ENCODE data around the gene GABRG3.

The GABRG3 gene

GRCh38 chr15:27512281-27513001 lies 541.5 kb downstream of the GABRG3 start (continued):
- no peak for TF ChIP-seq GLIS2 (tag by site-specific recombination; IDR thresholded peaks at IDR 0.05)
- no peak for TF ChIP-seq ZNF341 (tag by site-specific recombination; IDR thresholded peaks at IDR 0.05; ENCODE audit: low read depth)

DNA sequence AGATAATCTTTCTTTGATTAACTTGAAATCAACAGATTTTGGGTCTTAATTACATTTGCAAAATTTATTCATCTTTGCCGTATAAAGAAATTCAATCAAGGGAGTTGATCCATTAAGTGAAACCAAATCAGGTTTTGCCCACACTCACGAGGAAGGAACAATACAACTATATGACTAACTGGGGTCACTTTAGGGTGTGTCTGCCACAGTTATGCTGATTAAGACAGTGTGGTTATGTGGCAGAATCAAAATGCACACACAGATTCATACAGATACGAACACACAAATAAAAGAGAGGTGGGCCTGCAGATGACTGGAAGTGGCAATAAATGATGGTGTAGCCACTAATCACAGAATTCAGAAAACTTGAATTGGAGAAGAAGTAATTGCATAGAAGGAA lies 543.5 kb downstream of the GABRG3 start:
- TF ChIP-seq SP3 (tag by site-specific recombination; IDR thresholded peaks at IDR 0.05) (no peak), ZNF26 (tag by site-specific recombination; IDR thresholded peaks at IDR 0.05) (no peak), TCF7L2 (IDR thresholded peaks at IDR 0.05; ENCODE audit: borderline replicate concordance, low read depth, low read length) (no peak), FEZF1 (tag by site-specific recombination; IDR thresholded peaks at IDR 0.05) (no peak), ZFP3 (tag by site-specific recombination; IDR thresholded peaks at IDR 0.05; ENCODE audit: low read depth) (no peak), GLIS2 (tag by site-specific recombination; IDR thresholded peaks at IDR 0.05) (no peak)
- TF ChIP-seq, protein P1, sequence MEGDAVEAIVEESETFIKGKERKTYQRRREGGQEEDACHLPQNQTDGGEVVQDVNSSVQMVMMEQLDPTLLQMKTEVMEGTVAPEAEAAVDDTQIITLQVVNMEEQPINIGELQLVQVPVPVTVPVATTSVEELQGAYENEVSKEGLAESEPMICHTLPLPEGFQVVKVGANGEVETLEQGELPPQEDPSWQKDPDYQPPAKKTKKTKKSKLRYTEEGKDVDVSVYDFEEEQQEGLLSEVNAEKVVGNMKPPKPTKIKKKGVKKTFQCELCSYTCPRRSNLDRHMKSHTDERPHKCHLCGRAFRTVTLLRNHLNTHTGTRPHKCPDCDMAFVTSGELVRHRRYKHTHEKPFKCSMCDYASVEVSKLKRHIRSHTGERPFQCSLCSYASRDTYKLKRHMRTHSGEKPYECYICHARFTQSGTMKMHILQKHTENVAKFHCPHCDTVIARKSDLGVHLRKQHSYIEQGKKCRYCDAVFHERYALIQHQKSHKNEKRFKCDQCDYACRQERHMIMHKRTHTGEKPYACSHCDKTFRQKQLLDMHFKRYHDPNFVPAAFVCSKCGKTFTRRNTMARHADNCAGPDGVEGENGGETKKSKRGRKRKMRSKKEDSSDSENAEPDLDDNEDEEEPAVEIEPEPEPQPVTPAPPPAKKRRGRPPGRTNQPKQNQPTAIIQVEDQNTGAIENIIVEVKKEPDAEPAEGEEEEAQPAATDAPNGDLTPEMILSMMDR (tag by site-specific recombination; IDR thresholded peaks at IDR 0.05), result no peak
- Histone ChIP-seq H3K4me1 (ENCODE audit: control insufficient read depth, insufficient read depth, low read length) (no peaks in the 10 kb centered on the region), H3K9me3 (ENCODE audit: control insufficient read depth, insufficient read depth, low read depth, low read length) (no peaks in the 10 kb centered on the region), H3K36me3 (ENCODE audit: control insufficient read depth in 2 of 2, insufficient read depth in 1 of 2, low read length in 2 of 2) (no peaks in the 10 kb centered on the region), H3K27ac (ENCODE audit: extremely low read depth, low read depth, low read length) (no peak overlapping the region), H3K4me3 (ENCODE audit: low read depth, low read length) (no peak overlapping the region)
- ChIA-PET POLR2A (no interaction called here), CTCF (no interaction called here)

DNA sequence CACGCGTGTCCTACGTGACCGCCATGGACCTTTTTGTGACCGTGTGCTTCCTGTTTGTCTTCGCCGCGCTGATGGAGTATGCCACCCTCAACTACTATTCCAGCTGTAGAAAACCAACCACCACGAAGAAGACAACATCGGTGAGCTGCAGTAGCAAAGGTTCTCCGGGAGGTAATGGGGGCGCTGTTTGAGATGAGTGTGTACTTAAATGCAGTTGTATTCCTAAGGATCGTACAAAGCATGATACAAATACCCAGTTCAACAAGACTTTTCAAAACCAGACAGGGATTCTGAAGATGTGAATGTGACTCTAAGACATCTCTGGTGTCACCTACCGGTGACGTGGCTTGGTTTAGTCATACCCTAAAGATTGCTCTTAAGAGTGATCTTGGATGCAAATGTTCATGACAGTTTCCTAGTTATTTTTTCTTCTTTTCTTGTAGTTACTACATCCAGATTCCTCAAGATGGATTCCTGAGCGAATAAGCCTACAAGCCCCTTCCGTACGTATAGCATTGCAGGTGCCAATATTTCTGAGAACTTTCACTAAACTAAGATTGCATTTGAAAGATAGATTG lies 556.6 kb downstream of the GABRG3 start:
- no peak for TF ChIP-seq ZNF335 (tag by site-specific recombination; conservative IDR thresholded peaks at IDR 0.05)
- no peak for TF ChIP-seq ZBTB7A (tag by site-specific recombination; IDR thresholded peaks at IDR 0.05; ENCODE audit: low read depth)
- no peak for TF ChIP-seq SETDB1 (IDR thresholded peaks at IDR 0.05; ENCODE audit: insufficient read length, low read length)
- no peak for TF ChIP-seq ZNF132 (tag by site-specific recombination; IDR thresholded peaks at IDR 0.05; ENCODE audit: borderline replicate concordance)
- TF ChIP-seq ZNF521 (tag by site-specific recombination; IDR thresholded peaks at IDR 0.05), result no peak
- Histone ChIP-seq H3K4me1 (ENCODE audit: control insufficient read depth, insufficient read depth, low read length) (no peaks in the 10 kb centered on the region), H3K4me3 (ENCODE audit: low read depth, low read length) (no peak overlapping the region), H3K9me3 (ENCODE audit: control insufficient read depth, insufficient read depth, low read depth, low read length) (no peaks in the 10 kb centered on the region), H3K27ac (ENCODE audit: extremely low read depth, low read depth, low read length) (no peak overlapping the region), H3K36me3 (ENCODE audit: control insufficient read depth in 2 of 2, insufficient read depth in 1 of 2, low read length in 2 of 2) (no peaks in the 10 kb centered on the region)
- CTCF ChIA-PET, result interaction anchor here (0.6 to 1.2 kb wide), 5 partner anchors 30 to 551 kb away, joined by 3 to 5 read pairs (median 3); no protein-coding TSS in a partner anchor
- POLR2A ChIA-PET, result no interaction called here

DNA sequence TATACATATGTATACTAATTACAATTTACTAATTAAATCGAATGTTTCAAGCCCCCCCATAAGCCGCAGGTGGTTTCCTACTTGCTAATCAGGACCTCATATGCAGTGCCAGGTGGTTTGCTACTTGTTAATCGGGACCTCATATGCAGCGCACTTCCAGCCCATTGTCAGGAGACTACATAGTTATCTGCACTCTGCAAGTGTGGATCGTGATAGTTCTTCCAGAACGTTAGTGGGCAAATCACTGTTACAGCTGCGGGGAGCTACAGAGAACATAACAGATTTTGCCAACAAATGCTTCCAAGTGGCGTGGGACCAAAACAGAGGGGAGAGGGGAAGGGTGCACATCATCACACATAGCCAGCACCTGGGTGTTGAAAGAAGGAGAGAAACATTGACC lies 558.4 kb downstream of the GABRG3 start:
- Histone ChIP-seq H3K4me3 (ENCODE audit: low read depth, low read length) (no peak overlapping the region), H3K9me3 (ENCODE audit: control insufficient read depth, insufficient read depth, low read depth, low read length) (no peaks in the 10 kb centered on the region), H3K27ac (ENCODE audit: extremely low read depth, low read depth, low read length) (no peak overlapping the region), H3K4me1 (ENCODE audit: control insufficient read depth, insufficient read depth, low read length) (no peaks in the 10 kb centered on the region), H3K36me3 (ENCODE audit: control insufficient read depth in 2 of 2, insufficient read depth in 1 of 2, low read length in 2 of 2) (no peaks in the 10 kb centered on the region)
- ChIA-PET CTCF (no interaction called here), POLR2A (no interaction called here)
- TF ChIP-seq ZNF2 (tag by site-specific recombination; IDR thresholded peaks at IDR 0.05) (no peak), ZEB2 (tag by site-specific recombination; IDR thresholded peaks at IDR 0.05) (no peak), ZNF112 (tag by site-specific recombination; IDR thresholded peaks at IDR 0.05) (no peak), PRDM2 (tag by site-specific recombination; IDR thresholded peaks at IDR 0.05; ENCODE audit: borderline replicate concordance) (no peak), ZNF324 (tag by site-specific recombination; IDR thresholded peaks at IDR 0.05) (no peak), ZNF138 (tag by site-specific recombination; IDR thresholded peaks at IDR 0.05; ENCODE audit: borderline replicate concordance) (no peak), ZFHX2 (tag by site-specific recombination; conservative IDR thresholded peaks at IDR 0.05) (no peak), ZNF221 (tag by site-specific recombination; IDR thresholded peaks at IDR 0.05; ENCODE audit: borderline replicate concordance) (no peak)
